GM12872 (cell line): Measurements from ENCODE around the gene HTR2A.

Experiments
- CTCF ChIP-seq: IDR thresholded peaks from 3 replicates; pipeline ENCODE4 v1.5.1; 2011; ENCODE audit warnings: low read depth, mild to moderate bottlenecking, low read length, moderate library complexity; ENCODE audit not compliant: insufficient read depth

The HTR2A gene

GRCh38 chr13:46796515-46797474 lies 100.1 kb downstream of the HTR2A start, which contains the start of gene ESD:
ESD (minus strand) TSS chr13:46797161; CDS start chr13:46791413, 5,748 bp downstream.
- no peak for TF ChIP-seq CTCF

DNA sequence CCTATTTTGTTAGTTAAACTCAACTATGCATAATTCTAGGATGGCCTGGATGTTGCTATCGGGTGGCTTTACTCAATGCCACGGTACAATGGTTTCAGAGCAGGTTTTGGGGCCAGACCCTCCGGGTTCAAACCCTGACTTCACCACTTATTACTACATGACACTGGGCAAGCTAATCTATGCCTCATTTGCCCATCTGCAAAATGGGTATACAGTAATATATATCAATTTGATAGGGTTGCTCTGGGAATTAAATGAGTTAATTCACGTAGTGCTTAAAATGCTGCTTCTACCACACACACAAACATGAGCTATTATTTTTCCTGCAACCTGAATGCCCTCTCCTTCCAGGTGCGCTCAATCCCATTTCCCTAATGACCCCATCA lies 100.7 kb downstream of the HTR2A start:
- TF ChIP-seq CTCF = no peak

DNA sequence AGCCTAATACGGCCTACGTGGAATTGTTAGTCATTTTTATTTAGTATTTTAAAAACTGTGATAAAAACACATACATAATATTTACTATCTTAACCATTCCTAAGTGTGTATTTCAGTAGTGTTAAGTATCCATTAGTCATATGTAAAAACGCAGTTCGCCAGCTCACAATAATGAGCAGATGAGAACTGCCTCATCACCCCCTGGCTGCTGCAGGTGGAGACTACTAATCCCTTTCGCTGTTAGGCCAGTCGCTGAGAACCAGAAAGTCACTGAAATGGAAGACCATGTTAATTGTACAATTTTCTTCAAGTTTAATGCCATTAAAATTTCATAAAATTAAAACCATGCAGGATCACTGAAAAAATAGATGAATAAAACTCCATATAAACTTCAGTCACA lies 101.5 kb downstream of the HTR2A start:
- TF ChIP-seq CTCF = no peak

GRCh38 chr13:46783504-46783903 lies 113.3 kb downstream of the HTR2A start:
- TF ChIP-seq CTCF = no peak

- no peak for TF ChIP-seq CTCF
Measured at GRCh38 chr13:46782691-46783090, 114.2 kb downstream of the HTR2A start.

DNA sequence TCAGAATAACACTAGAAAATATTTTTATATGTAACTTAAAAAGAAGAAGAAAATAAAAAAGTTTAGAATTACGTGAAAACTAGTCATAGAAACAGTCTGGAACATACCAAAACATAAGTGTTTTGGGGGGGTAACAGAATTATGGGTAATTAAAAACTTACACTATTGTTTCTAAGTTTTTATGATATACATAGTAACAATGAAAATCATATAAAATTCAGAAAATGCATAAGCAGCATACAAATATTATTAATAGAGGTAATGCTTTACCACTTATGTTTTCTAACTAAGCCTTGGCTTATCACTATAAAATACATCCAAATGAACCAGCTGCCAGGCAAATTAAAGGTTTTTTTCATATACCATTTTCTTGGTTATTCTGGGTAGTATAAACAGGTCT lies 114.8 kb downstream of the HTR2A start:
- no peak for TF ChIP-seq CTCF
